ENCODE results near the gene WIPF3.

DNA sequence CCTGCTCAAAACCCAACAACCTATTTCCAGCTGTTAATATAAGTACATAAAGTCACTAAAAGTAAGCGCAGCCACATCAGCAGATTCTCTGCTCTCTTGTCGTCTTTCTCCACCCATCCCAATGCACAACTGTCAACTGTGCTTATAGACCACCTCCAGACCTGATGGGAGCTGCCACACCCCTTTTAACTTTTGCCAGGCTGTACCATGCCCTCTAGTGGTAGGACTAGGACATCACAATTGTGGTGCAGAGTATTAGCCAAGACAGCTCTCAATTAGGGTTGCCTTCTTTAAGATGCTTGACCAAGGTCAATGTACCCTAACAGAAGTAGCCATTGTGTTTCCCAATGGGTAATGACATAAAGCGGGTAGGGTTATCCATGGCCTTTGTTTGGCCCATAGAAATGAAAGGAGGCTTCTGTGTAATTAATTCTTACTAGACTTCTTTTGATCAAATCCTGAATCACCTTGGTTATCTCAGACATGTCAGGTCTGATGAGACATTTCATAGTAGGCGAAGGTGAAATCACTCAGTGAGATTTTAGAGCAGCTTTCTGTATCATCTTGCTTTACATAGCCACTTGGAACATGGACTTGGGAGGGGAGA is 115.2 kb downstream of the WIPF3 start:
- TF ChIP-seq, protein P1, sequence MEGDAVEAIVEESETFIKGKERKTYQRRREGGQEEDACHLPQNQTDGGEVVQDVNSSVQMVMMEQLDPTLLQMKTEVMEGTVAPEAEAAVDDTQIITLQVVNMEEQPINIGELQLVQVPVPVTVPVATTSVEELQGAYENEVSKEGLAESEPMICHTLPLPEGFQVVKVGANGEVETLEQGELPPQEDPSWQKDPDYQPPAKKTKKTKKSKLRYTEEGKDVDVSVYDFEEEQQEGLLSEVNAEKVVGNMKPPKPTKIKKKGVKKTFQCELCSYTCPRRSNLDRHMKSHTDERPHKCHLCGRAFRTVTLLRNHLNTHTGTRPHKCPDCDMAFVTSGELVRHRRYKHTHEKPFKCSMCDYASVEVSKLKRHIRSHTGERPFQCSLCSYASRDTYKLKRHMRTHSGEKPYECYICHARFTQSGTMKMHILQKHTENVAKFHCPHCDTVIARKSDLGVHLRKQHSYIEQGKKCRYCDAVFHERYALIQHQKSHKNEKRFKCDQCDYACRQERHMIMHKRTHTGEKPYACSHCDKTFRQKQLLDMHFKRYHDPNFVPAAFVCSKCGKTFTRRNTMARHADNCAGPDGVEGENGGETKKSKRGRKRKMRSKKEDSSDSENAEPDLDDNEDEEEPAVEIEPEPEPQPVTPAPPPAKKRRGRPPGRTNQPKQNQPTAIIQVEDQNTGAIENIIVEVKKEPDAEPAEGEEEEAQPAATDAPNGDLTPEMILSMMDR (IDR thresholded peaks at IDR 0.05): peak in 5 of 7 experiments; percentile 77 to 86 (median 80)
- no peak for TF ChIP-seq POLR2A (IDR thresholded peaks at IDR 0.05)

Measured in stomach (tissue), 4 donors.